Measurements from ENCODE around the gene HOXD12.

The HOXD12 gene

GRCh38 chr2:176128982-176129796, 29.6 kb downstream of the HOXD12 start, which contains the start of gene HOXD8:
HOXD8 (plus strand) TSS chr2:176129705; CDS start chr2:176130367, 662 bp downstream.
- H3K4me1 ChIP-seq = peaks cover 0 to 49% (median 24%) of the 10 kb centered on the region in 4 donors
- peak in 1 of 2 donors; percentile 85 for DNase-seq
- H3K27ac ChIP-seq = peak within 1 kb of the TSS; percentile 79 to 95
- H3K4me3 ChIP-seq = peak within 1 kb of the TSS; percentile 60 to 72
- peaks cover 0 to 61% of the 10 kb centered on the region in 2 donors for H3K27me3 ChIP-seq
- intact Hi-C loops (cut with DNase I; ENCODE audit: low total_unique reads) = loop anchor here (5.0 kb wide), 2 partner anchors 328 to 508 kb away; no protein-coding TSS in a partner anchor
- no peaks in the 10 kb centered on the region for H3K36me3 ChIP-seq
- H3K9me3 ChIP-seq = no peaks in the 10 kb centered on the region
- TF ChIP-seq CTCF (IDR thresholded peaks at IDR 0.05) = no peak

GRCh38 chr2:176129813-176130146, 30.2 kb downstream of the HOXD12 start:
- TF ChIP-seq CTCF (IDR thresholded peaks at IDR 0.05) = no peak
- Histone ChIP-seq H3K4me3 (peak overlapping the region; percentile 60 to 72), H3K36me3 (no peaks in the 10 kb centered on the region), H3K27ac (peak overlapping the region; percentile 79 to 95), H3K4me1 (peaks cover 0 to 49% (median 24%) of the 10 kb centered on the region in 4 donors), H3K27me3 (peaks cover 0 to 55% of the 10 kb centered on the region in 2 donors), H3K9me3 (no peaks in the 10 kb centered on the region)
- DNase-seq = no peak
- intact Hi-C loops (cut with DNase I; ENCODE audit: low total_unique reads) = loop anchor here (5.0 kb wide), 2 partner anchors 328 to 508 kb away; no protein-coding TSS in a partner anchor

- no peak for TF ChIP-seq CTCF (IDR thresholded peaks at IDR 0.05)
- H3K4me3 ChIP-seq = peak overlapping the region; percentile 60 to 72
- H3K36me3 ChIP-seq = no peaks in the 10 kb centered on the region
- peaks cover 0 to 49% (median 28%) of the 10 kb centered on the region in 4 donors for H3K4me1 ChIP-seq
- H3K27me3 ChIP-seq = peaks cover 0 to 50% of the 10 kb centered on the region in 2 donors
- no peak for DNase-seq
- H3K27ac ChIP-seq = peak overlapping the region; percentile 79 to 95
- H3K9me3 ChIP-seq = no peaks in the 10 kb centered on the region
- intact Hi-C loops (cut with DNase I; ENCODE audit: low total_unique reads) = no loop called here
Observed at GRCh38 chr2:176130147-176130956, 30.8 kb downstream of the HOXD12 start.

- DNase-seq = no peak
- intact Hi-C loops (cut with DNase I; ENCODE audit: low total_unique reads) = no loop called here
- no peaks in the 10 kb centered on the region for H3K36me3 ChIP-seq
- H3K4me3 ChIP-seq = peak overlapping the region; percentile 60 to 72
- peaks cover 0 to 54% (median 31%) of the 10 kb centered on the region in 4 donors for H3K4me1 ChIP-seq
- H3K27me3 ChIP-seq = peaks cover 0 to 41% of the 10 kb centered on the region in 2 donors
- peak overlapping the region; percentile 79 to 95 for H3K27ac ChIP-seq
- no peaks in the 10 kb centered on the region for H3K9me3 ChIP-seq
- no peak for TF ChIP-seq CTCF (IDR thresholded peaks at IDR 0.05)
Observed at GRCh38 chr2:176130957-176131847, 31.6 kb downstream of the HOXD12 start.

- Histone ChIP-seq H3K27ac (no peak overlapping the region), H3K4me3 (no peak overlapping the region), H3K9me3 (no peaks in the 10 kb centered on the region), H3K4me1 (peaks cover 0 to 60% (median 34%) of the 10 kb centered on the region in 4 donors), H3K27me3 (peaks cover 0 to 44% of the 10 kb centered on the region in 2 donors), H3K36me3 (no peaks in the 10 kb centered on the region)
- intact Hi-C loops (cut with DNase I; ENCODE audit: low total_unique reads) = no loop called here
- DNase-seq = no peak
- no peak for TF ChIP-seq CTCF (IDR thresholded peaks at IDR 0.05)
Observed at GRCh38 chr2:176131848-176132158, 32.2 kb downstream of the HOXD12 start.

Measured in tibial artery (tissue), 4 donors.